NCI-H1694 (cell line): ENCODE data around the gene C4orf50.
"Not testable (repeated sequence)": the region's sequence is repeated elsewhere in the genome, so short reads cannot be mapped to it uniquely, and the experiment has no call there.

ENCODE experiments used
- DNase-seq: peaks from one replicate; lab custom pipeline; 2025; lab: John Stamatoyannopoulos, UW

The C4orf50 gene

GRCh38 chr4:6017030-6017429 lies 1.2 kb downstream of the C4orf50 start:
- DNase-seq: no peak

- no peak for DNase-seq
Measured at GRCh38 chr4:6013564-6013963, 4.7 kb downstream of the C4orf50 start.

GRCh38 chr4:6012200-6012599 lies 6.0 kb downstream of the C4orf50 start:
- no peak for DNase-seq

GRCh38 chr4:6011686-6012085 lies 6.5 kb downstream of the C4orf50 start:
- no peak for DNase-seq

GRCh38 chr4:6011271-6011671 lies 7.0 kb downstream of the C4orf50 start:
- no peak for DNase-seq

GRCh38 chr4:6010789-6011188 lies 7.4 kb downstream of the C4orf50 start:
- DNase-seq: no peak

GRCh38 chr4:6009452-6009851 lies 8.8 kb downstream of the C4orf50 start:
- DNase-seq: no peak

- DNase-seq: no peak
Measured at GRCh38 chr4:6008766-6009385, 9.4 kb downstream of the C4orf50 start.

- DNase-seq: no peak
Measured at GRCh38 chr4:6008092-6008551, 10.1 kb downstream of the C4orf50 start.

GRCh38 chr4:6005175-6005574 lies 13.1 kb downstream of the C4orf50 start:
- no peak for DNase-seq

GRCh38 chr4:6003485-6003884 lies 14.7 kb downstream of the C4orf50 start:
- not testable (repeated sequence) for DNase-seq

GRCh38 chr4:6002926-6003325 lies 15.3 kb downstream of the C4orf50 start:
- DNase-seq: no peak

GRCh38 chr4:6002492-6002833 lies 15.8 kb downstream of the C4orf50 start:
- no peak for DNase-seq

GRCh38 chr4:6001680-6002491 lies 16.3 kb downstream of the C4orf50 start:
- DNase-seq: no peak

- DNase-seq: no peak
Measured at GRCh38 chr4:5999830-6000365, 18.3 kb downstream of the C4orf50 start.

GRCh38 chr4:5999356-5999755 lies 18.9 kb downstream of the C4orf50 start:
- DNase-seq: no peak

- DNase-seq: peak; percentile 44
Measured at GRCh38 chr4:5998333-5998936, 19.8 kb downstream of the C4orf50 start.

- no peak for DNase-seq
Measured at GRCh38 chr4:5996641-5997040, 21.6 kb downstream of the C4orf50 start.

- DNase-seq: no peak
Measured at GRCh38 chr4:5995901-5996623, 22.2 kb downstream of the C4orf50 start.

- no peak for DNase-seq
Measured at GRCh38 chr4:5993876-5994811, 24.1 kb downstream of the C4orf50 start.

- DNase-seq: not testable (repeated sequence)
Measured at GRCh38 chr4:5993346-5993745, 24.9 kb downstream of the C4orf50 start.
